Lower leg skin (tissue), 3 donors: ENCODE measurements around the gene PES1.

Source experiments
- CTCF ChIP-seq, 3 donors: fragments of 450-650 bp; IDR thresholded peaks; one replicate each; pipeline ENCODE4 v1.5.1; 2016; ENCODE audit warnings: antibody characterized with exemption in 3 of 3, mild to moderate bottlenecking in 3 of 3, moderate library complexity in 2 of 3
- POLR2A ChIP-seq, 2 donors: fragments of 450-650 bp; IDR thresholded peaks; one replicate each; pipeline ENCODE4 v1.6.1; 2016 to 2017; ENCODE audit warnings: antibody characterized with exemption in 2 of 2, mild to moderate bottlenecking in 1 of 2, moderate library complexity in 1 of 2

GRCh38 chr22:30568137-30568805 is 23.4 kb downstream of the PES1 start:
- no peak for TF ChIP-seq CTCF (IDR thresholded peaks at IDR 0.05)
- no peak for TF ChIP-seq POLR2A (IDR thresholded peaks at IDR 0.05)
